Esophagus squamous epithelium (tissue), 4 donors: ENCODE data around the gene GSG1L.

ENCODE experiments used
- CTCF ChIP-seq, 6 experiments: fragments of 450-650 bp in 4 of 6; fragments of 200-600 bp in 2 of 6; sonication (generic) in 2 of 6; IDR thresholded peaks; one replicate each; pipeline ENCODE4 v1.5.1; 2016 to 2019; ENCODE audit warnings: antibody characterized with exemption in 6 of 6, mild to moderate bottlenecking in 4 of 6, moderate library complexity in 4 of 6
- POLR2A ChIP-seq, 4 donors: fragments of 450-650 bp; IDR thresholded peaks; one replicate each; pipeline ENCODE4 v1.6.1; 2017; ENCODE audit warnings: antibody characterized with exemption in 4 of 4, mild to moderate bottlenecking in 4 of 4, moderate library complexity in 3 of 4

- TF ChIP-seq CTCF (IDR thresholded peaks at IDR 0.05) (no peak), POLR2A (IDR thresholded peaks at IDR 0.05) (no peak)
Measured at GRCh38 chr16:27758544-27758943, 305.0 kb downstream of the GSG1L start.
